ENCODE data around the gene RFX2. TPM values are rescaled to one million over a fixed set of nuclear protein-coding genes. Genes with fewer than 3 reads are reported as not detected.
"Not testable (repeated sequence)": the region's sequence is repeated elsewhere in the genome, so short reads cannot be mapped to it uniquely, and the experiment has no call there.

RFX2 gene
- total and polyA plus RNA-seq, 7 donors, result 1.2 to 21.2 (median 14.3) TPM

GRCh38 chr19:5987077-5987818, 123.1 kb downstream of the RFX2 start:
- intact Hi-C loops (cut with DNase I), result loop anchor here (1.0 to 2.0 kb wide), 2 partner anchors 35 to 138 kb away; no protein-coding TSS in a partner anchor
- 16 to 30% methylated on average over 17 of the region's 17 CpGs for WGBS, 2 donors
- no peaks in the 10 kb centered on the region for H3K9me3 ChIP-seq
- H3K36me3 ChIP-seq, result no peaks in the 10 kb centered on the region
- peak; percentile 89 for DNase-seq
- peaks cover 0 to 14% (median 9%) of the 10 kb centered on the region in 4 donors for H3K4me1 ChIP-seq
- TF ChIP-seq EP300 (IDR thresholded peaks at IDR 0.05), result no peak
- peak; percentile 84 to 96 (median 88) for TF ChIP-seq CTCF (IDR thresholded peaks at IDR 0.05)
- TF ChIP-seq POLR2AphosphoS5 (IDR thresholded peaks at IDR 0.05), result peak in 2 of 4 donors; percentile 13 to 24
- peak overlapping the region in 2 of 4 donors; percentile 36 to 46 for H3K27ac ChIP-seq
- no peaks in the 10 kb centered on the region for H3K27me3 ChIP-seq
- H3K4me3 ChIP-seq, result peak overlapping the region; percentile 3 to 47 (median 44)

GRCh38 chr19:5985837-5986236, 124.5 kb downstream of the RFX2 start:
- H3K4me3 ChIP-seq, H3K27me3 ChIP-seq, H3K36me3 ChIP-seq, H3K9me3 ChIP-seq, DNase-seq, H3K27ac ChIP-seq: not testable (repeated sequence)
- WGBS, 2 donors, result 91 to 95% methylated on average over 5 of the region's 5 CpGs
- intact Hi-C loops (cut with DNase I), result loop anchor here (2.0 kb wide), 1 partner anchor 139 kb away; no protein-coding TSS in a partner anchor
- H3K4me1 ChIP-seq, result peaks cover 0 to 14% (median 9%) of the 10 kb centered on the region in 4 donors

- no peak overlapping the region for H3K27ac ChIP-seq
- DNase-seq, result no peak
- no peaks in the 10 kb centered on the region for H3K27me3 ChIP-seq
- intact Hi-C loops (cut with DNase I), result no loop called here
- no peaks in the 10 kb centered on the region for H3K9me3 ChIP-seq
- 92 to 93% methylated on average over 12 of the region's 12 CpGs for WGBS, 2 donors
- no peak overlapping the region for H3K4me3 ChIP-seq
- H3K36me3 ChIP-seq, result no peaks in the 10 kb centered on the region
- TF ChIP-seq POLR2AphosphoS5 (IDR thresholded peaks at IDR 0.05) (no peak), POLR2A (IDR thresholded peaks at IDR 0.05) (no peak), EP300 (IDR thresholded peaks at IDR 0.05) (no peak), CTCF (IDR thresholded peaks at IDR 0.05) (no peak)
- peaks cover 0 to 14% (median 9%) of the 10 kb centered on the region in 4 donors for H3K4me1 ChIP-seq
These were observed 125.1 kb downstream of the RFX2 start for GRCh38 chr19:5985098-5985783.

- H3K27ac ChIP-seq, result no peak overlapping the region
- no peaks in the 10 kb centered on the region for H3K27me3 ChIP-seq
- intact Hi-C loops (cut with DNase I), result no loop called here
- no peaks in the 10 kb centered on the region for H3K9me3 ChIP-seq
- H3K36me3 ChIP-seq, result no peaks in the 10 kb centered on the region
- no peak for DNase-seq
- TF ChIP-seq CTCF (IDR thresholded peaks at IDR 0.05), result no peak
- TF ChIP-seq POLR2A (IDR thresholded peaks at IDR 0.05), result no peak
- no peak for TF ChIP-seq POLR2AphosphoS5 (IDR thresholded peaks at IDR 0.05)
- TF ChIP-seq EP300 (IDR thresholded peaks at IDR 0.05), result no peak
- H3K4me1 ChIP-seq, result peaks cover 0 to 19% (median 10%) of the 10 kb centered on the region in 4 donors
- 69 to 79% methylated on average over 4 of the region's 4 CpGs for WGBS, 2 donors
- no peak overlapping the region for H3K4me3 ChIP-seq
These were observed 125.7 kb downstream of the RFX2 start for GRCh38 chr19:5984600-5984999.

GRCh38 chr19:5983367-5983955, 126.8 kb downstream of the RFX2 start:
- no peaks in the 10 kb centered on the region for H3K9me3 ChIP-seq
- DNase-seq, result no peak
- 68 to 70% methylated on average over 14 of the region's 14 CpGs for WGBS, 2 donors
- no peaks in the 10 kb centered on the region for H3K36me3 ChIP-seq
- H3K4me1 ChIP-seq, result peaks cover 0 to 30% (median 22%) of the 10 kb centered on the region in 4 donors
- intact Hi-C loops (cut with DNase I), result no loop called here
- no peaks in the 10 kb centered on the region for H3K27me3 ChIP-seq
- H3K27ac ChIP-seq, result no peak overlapping the region
- peak in 1 of 4 donors; percentile 26 for TF ChIP-seq POLR2AphosphoS5 (IDR thresholded peaks at IDR 0.05)
- no peak for TF ChIP-seq EP300 (IDR thresholded peaks at IDR 0.05)
- TF ChIP-seq CTCF (IDR thresholded peaks at IDR 0.05), result no peak
- no peak for TF ChIP-seq POLR2A (IDR thresholded peaks at IDR 0.05)
- no peak overlapping the region for H3K4me3 ChIP-seq
